Body of pancreas (tissue), 4 donors: ENCODE measurements around the gene SKAP1.

Experiments used
- CTCF ChIP-seq, 7 experiments: fragments of 450-650 bp in 4 of 7; fragments of 200-600 bp in 3 of 7; sonication (generic) in 3 of 7; IDR thresholded peaks; one replicate each; pipeline ENCODE4 v1.5.1; 2016 to 2019; ENCODE audit warnings: antibody characterized with exemption in 7 of 7
- POLR2A ChIP-seq, 3 donors: fragments of 450-650 bp; IDR thresholded peaks; one replicate each; pipeline ENCODE4 v1.6.1; 2016; ENCODE audit warnings: antibody characterized with exemption in 3 of 3, mild to moderate bottlenecking in 2 of 3

GRCh38 chr17:48149787-48150463 is 280.1 kb downstream of the SKAP1 start:
- no peak for TF ChIP-seq CTCF (IDR thresholded peaks at IDR 0.05)
- no peak for TF ChIP-seq POLR2A (IDR thresholded peaks at IDR 0.05)
